Subcutaneous adipose tissue (tissue), 4 donors: Measurements from ENCODE around the gene SKAP1. TPM values are rescaled to one million over a fixed set of nuclear protein-coding genes. Genes with fewer than 3 reads are reported as not detected.

Source experiments
- total RNA-seq, 4 donors: library from RNA; depleted of rRNA; stranded (reverse); fragments of >200 nt; gene quantifications; one replicate each; pipeline ENCODE4 v1.1.0, GENCODE V29; 2016
- TF ChIP-seq, protein P1 (sequence below): fragments of 450-650 bp; IDR thresholded peaks from one replicate; pipeline ENCODE4 v1.5.1; 2016; ENCODE audit warnings: low read depth, mild to moderate bottlenecking, control low read depth, antibody characterized with exemption, moderate library complexity

SKAP1 gene
- total RNA-seq, 4 donors from 2014 or later: 2.5 to 3.9 (median 3.1) TPM; not detected in 1

DNA sequence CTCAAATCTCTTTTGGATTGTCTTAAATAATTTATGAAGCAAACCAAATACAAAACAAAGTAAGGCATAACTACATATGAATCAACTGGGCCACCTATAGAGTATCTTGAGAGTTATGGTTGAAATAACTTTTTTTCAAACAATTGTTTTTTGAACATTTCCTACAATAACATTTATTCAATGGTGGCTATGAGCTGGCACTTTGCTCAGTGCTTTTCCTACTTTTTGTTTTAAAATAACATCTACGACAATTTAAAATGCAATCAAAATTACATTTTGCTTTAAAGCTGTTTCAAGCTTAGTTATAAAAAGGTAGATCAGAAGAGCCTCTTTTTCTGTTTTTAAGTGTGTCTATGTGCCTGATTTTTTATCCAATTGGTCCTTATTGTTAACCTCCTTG lies 238.7 kb downstream of the SKAP1 start:
- TF ChIP-seq, protein P1, sequence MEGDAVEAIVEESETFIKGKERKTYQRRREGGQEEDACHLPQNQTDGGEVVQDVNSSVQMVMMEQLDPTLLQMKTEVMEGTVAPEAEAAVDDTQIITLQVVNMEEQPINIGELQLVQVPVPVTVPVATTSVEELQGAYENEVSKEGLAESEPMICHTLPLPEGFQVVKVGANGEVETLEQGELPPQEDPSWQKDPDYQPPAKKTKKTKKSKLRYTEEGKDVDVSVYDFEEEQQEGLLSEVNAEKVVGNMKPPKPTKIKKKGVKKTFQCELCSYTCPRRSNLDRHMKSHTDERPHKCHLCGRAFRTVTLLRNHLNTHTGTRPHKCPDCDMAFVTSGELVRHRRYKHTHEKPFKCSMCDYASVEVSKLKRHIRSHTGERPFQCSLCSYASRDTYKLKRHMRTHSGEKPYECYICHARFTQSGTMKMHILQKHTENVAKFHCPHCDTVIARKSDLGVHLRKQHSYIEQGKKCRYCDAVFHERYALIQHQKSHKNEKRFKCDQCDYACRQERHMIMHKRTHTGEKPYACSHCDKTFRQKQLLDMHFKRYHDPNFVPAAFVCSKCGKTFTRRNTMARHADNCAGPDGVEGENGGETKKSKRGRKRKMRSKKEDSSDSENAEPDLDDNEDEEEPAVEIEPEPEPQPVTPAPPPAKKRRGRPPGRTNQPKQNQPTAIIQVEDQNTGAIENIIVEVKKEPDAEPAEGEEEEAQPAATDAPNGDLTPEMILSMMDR: no peak

DNA sequence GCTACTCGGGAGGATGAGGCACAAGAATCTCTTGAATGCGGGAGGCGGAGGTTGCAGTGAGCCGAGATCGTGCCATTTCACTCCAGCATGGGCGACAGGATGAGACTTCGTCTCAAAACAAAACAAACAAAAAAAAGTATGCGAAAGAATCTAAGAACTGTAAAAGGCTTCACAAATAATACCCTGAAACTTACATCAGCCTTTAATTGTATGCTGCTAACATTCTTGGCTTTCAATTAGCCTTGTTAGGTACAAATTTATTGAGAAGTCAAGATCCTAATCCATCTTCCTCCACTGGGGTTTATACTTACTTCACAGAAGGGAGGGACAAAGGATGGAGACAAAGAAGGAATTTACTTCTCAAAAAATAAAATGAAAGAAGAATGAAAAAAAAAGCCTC lies 239.1 kb downstream of the SKAP1 start:
- TF ChIP-seq, protein P1: no peak

DNA sequence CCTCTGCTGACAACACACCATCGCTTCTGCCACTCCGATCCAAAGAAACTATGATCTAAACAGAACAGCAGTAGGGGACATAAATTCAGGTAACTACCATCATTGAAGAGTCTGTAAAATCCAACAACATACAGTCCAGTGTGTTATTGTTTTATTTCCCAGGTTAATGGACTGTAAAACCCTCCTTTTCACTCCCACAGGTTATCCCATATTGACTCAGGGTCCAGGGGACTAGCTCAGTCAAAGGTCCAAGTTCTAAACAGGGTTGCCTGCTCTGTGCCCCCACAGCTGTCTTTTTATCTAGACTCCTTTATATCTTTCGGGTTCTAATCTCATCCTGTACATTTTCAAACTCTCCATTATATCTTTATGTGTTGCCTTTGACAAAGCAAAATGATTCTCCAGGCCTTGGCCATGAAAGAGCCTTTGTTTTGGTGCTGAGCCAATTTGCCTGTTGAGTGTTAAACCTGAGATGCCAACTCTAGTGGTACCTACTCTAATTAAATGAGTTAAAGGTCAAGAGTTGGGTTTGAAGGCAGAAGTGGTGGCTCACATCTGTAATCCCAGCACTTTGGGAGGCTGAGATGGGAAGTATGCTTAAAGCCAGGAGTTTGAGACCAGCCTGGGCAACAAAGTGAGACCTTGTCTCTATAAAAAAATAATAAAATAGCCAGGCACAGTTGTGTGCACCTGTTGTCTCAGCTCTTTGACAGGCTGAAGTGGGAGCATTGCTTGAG lies 242.0 kb downstream of the SKAP1 start:
- TF ChIP-seq, protein P1: no peak

DNA sequence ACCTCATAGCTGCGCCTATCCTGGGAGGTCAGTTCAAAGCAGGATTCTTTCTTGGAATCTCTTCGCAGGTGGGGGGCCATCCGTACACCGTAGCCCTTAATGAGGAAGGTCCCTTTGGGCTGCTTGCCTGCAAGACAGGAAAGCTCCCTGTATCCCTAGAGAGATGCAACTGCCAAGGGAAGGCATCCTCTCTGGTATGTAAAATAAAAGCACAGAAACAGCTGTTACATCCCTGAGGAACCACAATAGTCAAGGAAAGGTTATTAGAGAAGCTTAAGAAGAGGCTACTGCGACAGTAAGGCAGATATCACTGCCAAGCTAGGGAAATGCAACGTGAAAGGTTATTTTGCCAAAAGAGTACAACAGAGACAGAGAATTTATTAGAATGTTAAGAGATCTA lies 245.3 kb downstream of the SKAP1 start:
- TF ChIP-seq, protein P1: no peak

DNA sequence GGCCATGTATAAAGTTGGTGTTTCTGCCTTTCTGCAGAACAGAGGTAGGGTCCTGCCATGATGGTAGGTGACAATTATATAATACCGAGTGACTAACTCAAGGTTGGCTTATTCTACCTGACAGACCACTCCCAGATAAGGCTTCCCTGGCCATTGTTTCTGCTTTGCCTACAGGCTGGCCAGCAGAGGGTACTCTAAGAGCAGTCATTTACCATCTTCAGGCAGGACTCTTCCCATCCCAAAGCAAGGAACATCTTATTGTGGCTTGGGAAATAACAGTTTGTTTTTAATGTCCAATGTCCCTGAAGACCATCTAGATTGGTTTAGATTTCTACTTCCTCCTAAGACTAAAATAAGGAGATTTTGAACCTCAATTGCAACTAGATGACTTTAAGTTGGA lies 248.4 kb downstream of the SKAP1 start:
- TF ChIP-seq, protein P1: no peak

DNA sequence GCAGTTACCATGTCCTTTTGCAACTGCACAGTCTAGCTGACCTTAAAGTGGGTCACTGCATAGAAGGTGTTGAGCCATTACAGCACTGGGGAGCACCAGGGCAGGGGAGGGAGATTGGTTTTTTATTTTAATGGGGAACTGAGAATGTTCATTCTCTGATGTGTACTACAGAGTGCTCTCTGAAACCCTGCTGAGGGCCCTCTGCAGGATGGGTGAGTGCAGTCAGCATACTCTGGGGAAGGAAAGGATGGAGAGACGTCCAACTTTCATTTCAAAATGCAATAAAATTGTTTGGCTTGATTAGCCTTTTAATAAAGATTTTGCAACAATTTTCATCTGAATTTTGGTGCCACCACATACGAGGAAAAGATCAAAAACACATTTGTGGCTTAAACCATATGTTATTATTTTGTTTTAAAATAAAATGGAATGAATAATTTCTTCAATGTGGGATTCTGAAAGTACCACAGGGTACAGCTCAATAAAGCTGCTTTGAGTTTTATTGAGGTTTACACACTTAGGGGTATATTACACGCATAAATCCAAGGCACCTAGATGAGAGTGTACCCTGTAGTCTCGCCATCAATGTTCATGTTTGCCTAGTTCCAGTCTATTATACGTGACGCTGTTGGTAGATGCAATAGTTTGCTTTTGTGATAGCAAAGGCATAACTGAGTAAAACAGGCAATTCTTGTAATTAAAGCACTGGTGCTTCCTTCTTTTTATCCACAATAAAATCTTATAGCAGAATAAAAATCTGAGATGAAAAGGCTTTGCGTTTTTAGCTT lies 249.0 kb downstream of the SKAP1 start:
- TF ChIP-seq, protein P1: no peak
